Subcutaneous abdominal adipose tissue (tissue), 5 donors: ENCODE results near the gene LETM1.

ENCODE experiments used
- H3K27ac ChIP-seq: one replicate; pipeline ENCODE4 v1.7.0; 2013; ENCODE audit warnings: low read depth, mild to moderate bottlenecking, inconsistent platforms, low read length, moderate library complexity
- H3K27me3 ChIP-seq, 5 donors: one replicate each; pipeline ENCODE4 v1.7.0; 2013; ENCODE audit warnings: low read length in 5 of 5, inconsistent platforms in 1 of 5; ENCODE audit not compliant: control insufficient read depth in 5 of 5, insufficient read depth in 4 of 5
- H3K36me3 ChIP-seq, 5 donors: one replicate each; pipeline ENCODE4 v1.7.0; 2013; ENCODE audit warnings: low read length in 5 of 5; ENCODE audit not compliant: control insufficient read depth in 5 of 5, insufficient read depth in 5 of 5
- H3K4me1 ChIP-seq, 5 donors: one replicate each; pipeline ENCODE4 v1.7.0; 2013; ENCODE audit warnings: low read length in 5 of 5, mild to moderate bottlenecking in 3 of 5, moderate library complexity in 1 of 5; ENCODE audit not compliant: control insufficient read depth in 5 of 5, insufficient read depth in 5 of 5
- H3K4me3 ChIP-seq, 5 donors: one replicate each; pipeline ENCODE4 v1.7.0; 2013; ENCODE audit warnings: low read length in 5 of 5, low read depth in 1 of 5
- H3K9ac ChIP-seq, 5 donors: one replicate each; pipeline ENCODE4 v1.7.0; 2013; ENCODE audit warnings: low read length in 5 of 5, mild to moderate bottlenecking in 4 of 5, moderate library complexity in 3 of 5
- H3K9me3 ChIP-seq, 5 donors: one replicate each; pipeline ENCODE4 v1.7.0; 2013; ENCODE audit warnings: low read length in 5 of 5; ENCODE audit not compliant: control insufficient read depth in 5 of 5
- donor health status: healthy.
- donor health status: healthy.
- donor health status: healthy.
- donor health status: healthy.
- donor health status: healthy.

LETM1 gene

DNA sequence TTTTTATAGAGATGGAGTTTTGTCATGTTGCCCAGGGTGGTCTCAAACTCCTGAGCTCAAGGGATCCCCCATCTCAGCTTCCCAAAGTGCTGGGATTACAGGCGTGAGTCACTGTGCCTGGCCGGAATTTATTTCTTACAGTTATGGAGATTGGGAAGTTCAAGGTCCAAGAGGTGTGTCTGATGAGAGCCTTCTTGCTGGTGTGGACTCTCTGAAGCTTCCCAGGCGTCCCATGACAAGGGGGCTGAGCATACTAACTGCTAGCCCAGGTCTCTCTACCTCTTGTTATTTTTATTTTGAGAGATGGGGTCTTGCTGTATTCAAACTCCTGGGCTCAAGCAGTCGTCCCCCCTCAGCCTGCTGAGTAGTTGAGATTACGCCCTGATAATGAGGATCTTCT lies 12.3 kb upstream of the LETM1 start:
- Histone ChIP-seq H3K36me3 (no peaks in the 10 kb centered on the region), H3K27ac (no peak overlapping the region), H3K4me1 (peaks cover 0 to 23% (median 20%) of the 10 kb centered on the region in 5 donors)

DNA sequence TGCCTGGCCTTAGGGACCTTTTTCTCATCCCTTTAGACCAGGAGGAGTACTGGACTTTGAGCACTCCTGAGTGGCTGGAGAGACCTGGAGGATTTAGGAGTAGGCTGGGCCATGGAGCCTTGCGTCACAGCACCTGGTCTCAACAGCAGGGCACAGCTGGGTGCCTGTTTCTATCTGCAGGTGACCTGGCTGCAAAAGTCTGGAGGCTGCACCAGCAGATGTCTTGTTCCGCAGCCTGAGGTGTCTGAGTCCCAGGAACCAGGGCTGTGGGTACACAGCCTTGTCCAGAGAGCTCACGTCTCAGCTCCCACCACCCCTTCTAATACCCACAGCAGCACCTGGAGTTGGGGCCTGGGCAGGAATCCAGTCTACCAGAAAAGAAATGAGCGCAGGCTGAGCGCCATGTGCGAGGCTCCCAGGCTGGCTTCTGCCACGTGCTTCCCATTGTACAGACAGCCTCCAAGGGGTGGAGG lies 10.3 kb upstream of the LETM1 start:
- H3K4me3 ChIP-seq = no peak overlapping the region
- no peaks in the 10 kb centered on the region for H3K9me3 ChIP-seq
- H3K27ac ChIP-seq = no peak overlapping the region
- H3K4me1 ChIP-seq = peaks cover 0 to 25% (median 20%) of the 10 kb centered on the region in 5 donors
- H3K27me3 ChIP-seq = peaks cover 0 to 19% (median 10%) of the 10 kb centered on the region in 5 donors
- H3K9ac ChIP-seq = no peak overlapping the region
- H3K36me3 ChIP-seq = no peaks in the 10 kb centered on the region

More for the DNA sequence above, 12.3 kb upstream of the LETM1 start:
- no peak overlapping the region for H3K9ac ChIP-seq
- no peaks in the 10 kb centered on the region for H3K9me3 ChIP-seq
- peaks cover 0 to 18% (median 10%) of the 10 kb centered on the region in 5 donors for H3K27me3 ChIP-seq
- H3K4me3 ChIP-seq = no peak overlapping the region

GRCh38 chr4:1864076-1865008 lies 8.4 kb upstream of the LETM1 start:
- Histone ChIP-seq H3K4me1 (peaks cover 0 to 16% (median 11%) of the 10 kb centered on the region in 5 donors), H3K36me3 (no peaks in the 10 kb centered on the region), H3K9ac (no peak overlapping the region), H3K27me3 (peaks cover 0 to 19% (median 10%) of the 10 kb centered on the region in 5 donors), H3K4me3 (no peak overlapping the region), H3K27ac (no peak overlapping the region), H3K9me3 (no peaks in the 10 kb centered on the region)

DNA sequence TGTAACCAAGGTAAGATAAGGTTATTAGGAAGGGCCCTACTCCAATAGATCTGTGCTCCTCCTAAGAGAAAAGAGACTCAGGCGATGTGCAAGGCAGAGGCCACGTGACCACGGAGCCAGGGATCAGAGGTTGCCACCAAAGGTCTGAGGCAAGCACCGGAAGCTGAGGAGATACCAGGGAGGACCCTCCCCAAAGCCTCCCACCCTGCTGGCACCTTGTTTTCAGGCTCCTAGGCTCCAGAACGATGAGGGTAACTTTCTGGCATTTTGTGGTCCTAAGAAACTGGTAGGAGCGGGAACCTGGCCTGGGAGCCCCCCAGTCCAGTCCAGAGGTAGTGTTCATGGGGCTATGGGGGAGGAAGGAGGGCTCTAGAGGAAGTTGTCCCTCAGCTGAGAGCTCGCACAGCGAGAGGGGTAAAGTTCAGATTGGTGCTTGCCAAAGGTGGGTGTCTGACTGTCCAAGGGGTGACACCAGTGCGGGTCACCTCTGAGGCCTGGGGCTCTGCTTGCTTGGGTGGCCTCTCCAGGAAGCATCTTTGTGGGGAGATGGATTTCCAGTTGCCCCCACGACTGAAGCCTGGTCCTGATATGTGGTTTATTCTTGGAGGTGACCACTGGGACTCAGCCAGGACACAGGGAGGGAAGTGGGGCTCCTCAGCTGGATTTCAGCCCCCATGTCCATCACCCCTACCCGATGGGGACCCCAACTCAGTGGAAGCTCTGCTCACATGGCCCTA lies 7.5 kb upstream of the LETM1 start:
- Histone ChIP-seq H3K9ac (no peak overlapping the region), H3K27me3 (peaks cover 0 to 19% (median 10%) of the 10 kb centered on the region in 5 donors), H3K9me3 (no peaks in the 10 kb centered on the region), H3K36me3 (no peaks in the 10 kb centered on the region), H3K4me3 (no peak overlapping the region), H3K27ac (no peak overlapping the region), H3K4me1 (peaks cover 0 to 25% (median 19%) of the 10 kb centered on the region in 5 donors)

GRCh38 chr4:1862961-1863296 lies 7.0 kb upstream of the LETM1 start:
- Histone ChIP-seq H3K4me1 (peaks cover 0 to 28% (median 22%) of the 10 kb centered on the region in 5 donors), H3K9ac (no peak overlapping the region), H3K4me3 (peak overlapping the region in 1 of 5 donors; percentile 50), H3K9me3 (no peaks in the 10 kb centered on the region), H3K27ac (no peak overlapping the region), H3K36me3 (no peaks in the 10 kb centered on the region), H3K27me3 (peaks cover 0 to 19% (median 10%) of the 10 kb centered on the region in 5 donors)

DNA sequence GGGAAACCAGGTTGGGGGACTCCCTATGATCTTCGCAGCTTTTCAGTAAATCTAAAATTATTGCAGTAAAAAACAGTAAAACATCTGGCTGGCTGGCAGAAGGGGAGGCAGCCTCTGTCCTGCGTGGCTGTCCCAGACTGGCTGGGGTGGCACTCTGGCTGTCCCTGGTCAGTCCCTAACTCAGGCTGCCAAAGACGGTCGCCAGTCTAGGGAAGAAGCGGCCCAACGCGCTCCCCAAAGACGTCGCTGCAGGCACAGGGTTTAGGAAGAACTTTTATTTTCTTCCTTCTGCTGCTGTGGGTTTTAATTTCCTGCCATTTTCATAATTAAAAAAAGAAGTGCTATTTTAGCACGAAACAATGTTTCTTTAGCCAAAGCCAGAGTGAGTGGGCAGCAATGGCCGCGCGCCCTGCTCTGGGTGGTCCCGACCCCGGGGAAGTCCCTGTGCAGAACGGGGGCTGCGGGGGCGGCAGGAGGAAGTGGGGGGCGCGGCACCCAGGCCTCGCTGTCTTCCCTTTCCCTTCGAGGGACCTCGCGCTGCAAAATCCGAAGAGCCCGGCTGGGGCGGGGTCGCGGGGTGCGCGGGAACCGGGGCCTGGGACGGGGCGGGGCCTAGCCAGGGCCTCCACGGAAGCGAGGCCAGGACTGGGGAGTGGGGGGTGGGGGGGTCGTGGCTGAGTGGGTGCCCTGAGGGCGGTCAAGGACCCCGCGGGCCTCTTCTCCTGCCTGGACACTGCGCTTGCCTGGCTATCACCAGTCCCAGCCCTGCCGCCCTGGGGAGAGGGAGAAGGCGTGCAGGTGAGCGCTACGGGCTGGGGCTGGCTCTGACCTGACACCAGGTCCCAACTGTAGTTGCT lies 6.3 kb upstream of the LETM1 start:
- Histone ChIP-seq H3K27me3 (peaks cover 0 to 19% (median 10%) of the 10 kb centered on the region in 5 donors), H3K4me3 (peak overlapping the region in 2 of 5 donors; percentile 18 to 50), H3K4me1 (peaks cover 0 to 32% (median 25%) of the 10 kb centered on the region in 5 donors), H3K9ac (no peak overlapping the region), H3K36me3 (no peaks in the 10 kb centered on the region), H3K27ac (no peak overlapping the region), H3K9me3 (no peaks in the 10 kb centered on the region)

GRCh38 chr4:1859389-1859753 lies 3.4 kb upstream of the LETM1 start:
- Histone ChIP-seq H3K27ac (peak overlapping the region; percentile 11), H3K4me1 (peaks cover 4 to 53% (median 47%) of the 10 kb centered on the region in 5 donors), H3K36me3 (no peaks in the 10 kb centered on the region), H3K4me3 (no peak overlapping the region), H3K9ac (peak overlapping the region in 1 of 5 donors; percentile 56), H3K27me3 (peaks cover 0 to 8% (median 0%) of the 10 kb centered on the region in 5 donors), H3K9me3 (no peaks in the 10 kb centered on the region)

- Histone ChIP-seq H3K27me3 (peaks cover 0 to 2% (median 0%) of the 10 kb centered on the region in 5 donors), H3K36me3 (peaks cover 0 to 2% (median 0%) of the 10 kb centered on the region in 5 donors), H3K9ac (no peak overlapping the region), H3K27ac (no peak overlapping the region), H3K4me1 (peaks cover 4 to 62% (median 52%) of the 10 kb centered on the region in 5 donors), H3K9me3 (no peaks in the 10 kb centered on the region), H3K4me3 (no peak overlapping the region)
Measured at GRCh38 chr4:1857931-1858330, 2.0 kb upstream of the LETM1 start.

DNA sequence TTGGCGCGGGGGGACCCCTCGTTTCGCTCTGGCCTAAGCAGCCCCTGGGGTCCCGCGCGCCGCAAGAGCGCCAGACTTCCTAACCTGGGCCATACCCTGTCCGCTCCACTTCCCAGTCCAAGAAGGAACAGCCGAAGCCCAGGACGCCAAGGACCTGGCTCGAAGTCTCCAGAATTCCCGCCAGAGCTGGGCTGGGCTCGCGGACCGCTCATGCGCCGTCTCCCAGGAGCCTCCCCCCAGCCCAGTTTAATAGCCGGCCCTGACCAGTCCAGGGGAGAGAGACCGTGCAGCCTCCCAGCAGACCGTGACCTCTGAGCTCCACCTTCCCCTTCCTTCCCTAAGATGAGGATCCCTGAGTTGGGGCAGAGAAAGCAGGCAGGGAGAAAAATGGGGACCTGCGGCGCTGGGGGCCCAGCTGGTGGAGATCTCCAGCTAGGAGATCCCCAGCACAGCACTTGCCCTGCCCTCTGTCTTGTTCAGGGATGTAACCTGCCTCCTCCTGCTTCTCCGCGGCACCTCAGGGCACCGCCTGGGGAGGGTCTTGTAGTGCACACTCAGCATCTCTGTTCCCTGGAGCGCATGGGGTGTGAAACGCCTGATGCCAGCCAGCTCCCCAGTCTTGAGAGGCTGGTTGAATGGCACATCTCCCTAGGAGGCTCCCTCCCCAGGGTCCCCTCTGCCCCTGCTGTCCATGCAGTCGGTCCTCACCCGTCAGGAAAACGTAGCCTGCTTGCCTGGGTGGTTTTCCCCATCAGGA lies 1.2 kb upstream of the LETM1 start:
- Histone ChIP-seq H3K9ac (peak overlapping the region in 4 of 5 donors; percentile 53 to 83 (median 80)), H3K36me3 (peaks cover 0 to 2% (median 0%) of the 10 kb centered on the region in 5 donors), H3K27me3 (peaks cover 0 to 2% (median 0%) of the 10 kb centered on the region in 5 donors), H3K9me3 (no peaks in the 10 kb centered on the region), H3K4me3 (peak overlapping the region; percentile 16 to 89 (median 78)), H3K27ac (peak overlapping the region; percentile 74), H3K4me1 (peaks cover 4 to 63% (median 51%) of the 10 kb centered on the region in 5 donors)
